AG04449 (cell line): ENCODE results near the gene GRB10.

Source experiments
- CTCF ChIA-PET: fragments of 350-600 bp; formaldehyde crosslinking; extraction: SDS; loops from one replicate; lab custom pipeline; 2021; ENCODE audit warnings: antibody characterized with exemption; lab: Yijun Ruan, JAX
- POLR2A ChIA-PET: fragments of 400-600, 350-600 bp; formaldehyde crosslinking; extraction: SDS; loops from one replicate; lab custom pipeline; 2020; ENCODE audit warnings: antibody characterized with exemption, inconsistent platforms; lab: Yijun Ruan, JAX
- DNase-seq: peaks from one replicate; pipeline ENCODE4 v3.0.0-alpha.2; 2010; ENCODE audit warnings: low read depth, low spot score
- H3K4me3 ChIP-seq: 2 replicates; pipeline ENCODE4 v1.5.1; 2011; ENCODE audit warnings: low read depth, mild to moderate bottlenecking, control low read depth, low read length
- TF ChIP-seq, protein P1 (sequence below): IDR thresholded peaks from one replicate; pipeline ENCODE4 v1.5.1; 2011; ENCODE audit warnings: mild to moderate bottlenecking, moderate library complexity, low read length, control low read depth, inconsistent platforms; ENCODE audit not compliant: insufficient read depth; ENCODE audit errors: missing control alignments

GRB10 gene

DNA sequence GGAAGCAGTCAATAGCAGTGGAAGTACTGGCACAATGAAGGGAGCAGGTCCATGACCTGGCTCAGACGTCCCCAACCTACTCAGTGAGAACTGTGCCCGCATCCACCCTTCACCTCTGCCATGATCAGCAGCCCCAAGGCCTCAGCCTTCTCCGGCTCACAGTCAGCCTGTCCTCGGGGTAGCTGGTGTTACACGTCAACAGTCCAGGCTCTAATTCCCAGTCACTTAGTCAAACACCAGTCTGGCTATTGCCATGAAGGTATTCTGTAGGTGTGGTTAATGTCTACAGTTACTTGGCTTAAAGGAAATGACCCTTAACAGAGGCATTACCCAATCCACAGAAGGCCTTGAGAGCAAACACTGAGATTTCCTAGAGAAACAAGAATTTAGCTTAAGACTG lies 49.1 kb downstream of the GRB10 start:
- CTCF ChIA-PET: no interaction called here
- DNase-seq: no peak
- POLR2A ChIA-PET: no interaction called here
- H3K4me3 ChIP-seq: no peak overlapping the region
- TF ChIP-seq, protein P1, sequence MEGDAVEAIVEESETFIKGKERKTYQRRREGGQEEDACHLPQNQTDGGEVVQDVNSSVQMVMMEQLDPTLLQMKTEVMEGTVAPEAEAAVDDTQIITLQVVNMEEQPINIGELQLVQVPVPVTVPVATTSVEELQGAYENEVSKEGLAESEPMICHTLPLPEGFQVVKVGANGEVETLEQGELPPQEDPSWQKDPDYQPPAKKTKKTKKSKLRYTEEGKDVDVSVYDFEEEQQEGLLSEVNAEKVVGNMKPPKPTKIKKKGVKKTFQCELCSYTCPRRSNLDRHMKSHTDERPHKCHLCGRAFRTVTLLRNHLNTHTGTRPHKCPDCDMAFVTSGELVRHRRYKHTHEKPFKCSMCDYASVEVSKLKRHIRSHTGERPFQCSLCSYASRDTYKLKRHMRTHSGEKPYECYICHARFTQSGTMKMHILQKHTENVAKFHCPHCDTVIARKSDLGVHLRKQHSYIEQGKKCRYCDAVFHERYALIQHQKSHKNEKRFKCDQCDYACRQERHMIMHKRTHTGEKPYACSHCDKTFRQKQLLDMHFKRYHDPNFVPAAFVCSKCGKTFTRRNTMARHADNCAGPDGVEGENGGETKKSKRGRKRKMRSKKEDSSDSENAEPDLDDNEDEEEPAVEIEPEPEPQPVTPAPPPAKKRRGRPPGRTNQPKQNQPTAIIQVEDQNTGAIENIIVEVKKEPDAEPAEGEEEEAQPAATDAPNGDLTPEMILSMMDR: no peak

DNA sequence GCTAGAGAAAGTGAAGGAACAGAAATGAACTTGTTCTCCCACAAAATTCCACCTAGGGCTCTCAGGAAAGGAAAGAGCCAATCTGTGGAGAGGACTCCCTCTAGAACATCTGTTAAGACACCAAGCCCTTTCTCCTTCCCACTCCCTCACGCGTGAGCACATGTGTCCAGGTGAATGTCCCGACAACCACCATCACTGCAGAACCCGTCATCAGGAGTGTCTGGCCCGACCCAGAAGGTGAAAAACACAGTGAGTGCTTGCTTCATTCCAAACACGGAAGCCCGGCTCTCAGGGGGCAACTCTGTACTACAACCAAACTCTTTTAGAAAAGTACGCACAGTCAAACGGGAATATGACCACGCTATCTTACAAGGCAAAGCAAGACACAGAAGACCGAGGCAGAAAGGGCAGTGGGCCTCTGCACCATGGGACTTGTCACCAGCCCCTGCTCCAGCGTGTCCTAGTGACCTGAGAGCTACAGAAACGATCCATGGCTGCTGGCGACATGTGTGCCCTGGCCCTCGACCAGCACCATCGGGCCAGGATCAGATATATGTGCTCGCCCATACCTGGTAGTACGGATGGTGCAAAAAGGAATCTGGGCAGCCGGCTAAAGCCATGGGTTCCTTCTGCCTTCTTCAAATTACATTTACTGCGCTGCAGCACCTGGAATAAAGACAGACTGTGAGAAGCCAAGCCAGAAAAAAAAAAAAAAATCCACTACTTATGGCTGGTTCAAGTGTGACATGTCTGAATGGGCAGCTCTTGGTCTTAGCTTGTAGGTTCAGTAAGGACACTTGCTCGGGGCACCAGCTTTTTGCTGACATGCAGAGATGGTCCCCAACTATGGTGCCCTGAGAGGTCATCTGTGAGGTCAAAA lies 50.8 kb downstream of the GRB10 start:
- CTCF ChIA-PET: no interaction called here

DNA sequence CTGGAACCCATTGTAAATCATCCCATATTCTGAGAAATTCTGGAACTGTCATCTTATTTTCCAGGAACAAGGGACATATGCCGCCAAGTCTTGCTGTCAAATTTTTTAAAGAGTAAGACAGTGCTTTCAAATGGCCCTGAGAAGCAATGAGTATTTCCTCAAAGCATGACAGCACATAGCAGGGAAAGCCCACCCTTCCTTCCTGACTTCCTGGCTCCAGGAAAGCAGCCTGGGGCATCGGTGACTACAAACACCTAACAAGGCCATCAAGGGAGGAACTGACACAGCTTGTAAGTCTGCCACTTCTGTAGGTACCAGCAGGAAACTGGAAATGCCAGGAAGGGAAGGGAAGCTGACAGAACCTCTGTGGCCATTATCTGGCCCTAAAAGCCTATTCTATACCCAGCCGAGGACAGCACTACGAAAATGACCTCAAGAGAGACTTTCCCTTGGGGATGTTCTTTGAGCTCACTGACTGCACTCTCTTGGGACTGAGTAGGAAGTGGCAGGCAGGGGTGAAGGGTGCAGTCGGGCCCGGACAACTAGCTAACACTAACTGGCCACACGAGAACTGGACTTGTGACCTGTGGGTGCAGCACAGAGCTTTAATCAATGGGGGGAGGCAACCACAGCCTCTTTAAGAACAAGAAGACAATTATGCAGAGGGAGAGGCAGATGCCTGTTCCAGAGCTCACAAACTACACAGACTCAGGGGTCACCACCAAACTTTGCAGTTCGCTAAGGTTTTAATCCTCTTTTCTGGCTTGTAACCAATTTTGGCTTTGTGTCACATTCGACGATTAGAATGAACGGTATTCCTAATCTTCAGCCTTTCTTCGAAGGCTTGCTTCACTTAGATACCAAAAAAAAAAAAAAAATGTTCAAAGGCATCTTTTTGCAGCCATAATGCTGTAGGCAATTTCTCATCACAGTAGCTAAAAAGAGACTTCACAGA lies 52.0 kb downstream of the GRB10 start:
- H3K4me3 ChIP-seq: no peak overlapping the region
- DNase-seq: no peak
- POLR2A ChIA-PET: no interaction called here
- CTCF ChIA-PET: interaction anchor here (1.0 to 2.5 kb wide), 3 partner anchors 18 to 410 kb away, joined by 3 to 12 read pairs (median 3); no protein-coding TSS in a partner anchor
- TF ChIP-seq, protein P1: no peak

More for the DNA sequence above, 50.8 kb downstream of the GRB10 start:
- no peak overlapping the region for H3K4me3 ChIP-seq
- TF ChIP-seq, protein P1: no peak
- no peak for DNase-seq
- POLR2A ChIA-PET: no interaction called here

DNA sequence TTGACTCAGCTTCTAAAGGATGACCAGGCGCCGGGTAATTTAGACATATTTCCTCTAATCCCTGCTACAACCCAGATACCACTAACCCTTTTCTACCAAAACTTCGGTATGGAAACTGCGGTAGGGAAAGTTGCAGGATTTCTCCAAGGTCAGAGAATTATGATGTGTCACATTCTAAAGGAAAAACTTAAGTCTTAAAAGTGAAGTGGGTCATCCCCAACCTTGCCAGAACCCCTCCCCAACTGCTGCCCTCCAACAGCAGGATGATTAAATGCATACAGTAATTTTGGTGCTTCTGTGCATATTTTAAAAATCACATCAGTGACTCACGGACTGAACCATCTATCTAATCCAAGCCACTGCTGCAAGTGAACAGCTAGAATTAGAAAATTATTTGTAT lies 52.7 kb downstream of the GRB10 start:
- DNase-seq: peak; percentile 29
- CTCF ChIA-PET: interaction anchor here (1.0 to 2.5 kb wide), 3 partner anchors 17 to 411 kb away, joined by 3 to 12 read pairs (median 3); no protein-coding TSS in a partner anchor
- H3K4me3 ChIP-seq: no peak overlapping the region
- TF ChIP-seq, protein P1: no peak
- POLR2A ChIA-PET: no interaction called here

DNA sequence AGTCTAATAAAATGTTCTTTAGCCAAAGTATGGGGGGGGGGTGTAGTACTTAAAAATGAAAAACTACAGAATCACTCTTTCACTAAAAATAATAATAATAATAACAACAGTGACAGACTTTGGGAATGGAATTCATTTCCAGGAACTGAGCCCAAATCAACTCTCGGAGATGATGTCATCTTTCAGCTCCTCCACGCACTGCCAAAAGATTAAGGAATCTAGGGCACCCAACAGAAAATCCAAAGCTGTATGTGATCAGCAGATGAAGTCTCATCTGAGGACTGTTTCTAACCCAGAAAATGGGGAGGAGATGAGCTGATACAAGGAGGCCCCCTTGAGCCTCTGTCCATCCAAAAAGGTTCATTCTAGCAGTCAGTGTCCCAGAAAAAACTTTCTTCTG lies 54.5 kb downstream of the GRB10 start:
- no peak overlapping the region for H3K4me3 ChIP-seq
- ChIA-PET POLR2A (no interaction called here), CTCF (no interaction called here)
- TF ChIP-seq, protein P1: no peak
- DNase-seq: no peak

DNA sequence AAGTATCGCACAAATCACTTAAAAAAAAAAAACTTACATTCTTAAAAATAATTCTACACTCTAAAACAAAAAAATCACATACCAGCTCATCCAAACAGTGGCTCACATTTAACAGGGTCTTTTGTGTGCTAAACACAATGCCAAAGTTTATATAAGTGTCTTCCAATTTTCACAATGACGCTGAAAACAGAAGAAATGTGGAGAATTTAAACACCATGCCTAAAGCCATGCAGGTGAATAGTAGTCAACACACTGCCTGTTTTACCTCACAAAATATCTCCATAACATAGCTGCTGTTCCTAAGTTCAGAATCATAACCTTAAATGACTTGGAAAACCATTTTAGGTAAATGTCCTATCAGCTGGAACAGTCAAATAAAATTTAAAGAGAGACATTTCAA lies 55.0 kb downstream of the GRB10 start:
- TF ChIP-seq, protein P1: no peak
- H3K4me3 ChIP-seq: no peak overlapping the region
- DNase-seq: no peak
- ChIA-PET CTCF (no interaction called here), POLR2A (no interaction called here)
